Loucy (cell line): ENCODE measurements around the gene ADD1.

ENCODE experiments used
- H2AFZ ChIP-seq: fragments of 200-600 bp; sonication (generic); 2 replicates; pipeline ENCODE4 v1.6.0; 2016; ENCODE audit warnings: antibody characterized with exemption, mild to moderate bottlenecking, low read length, moderate library complexity
- H3F3A ChIP-seq: fragments of 200-600 bp; 2 replicates; pipeline ENCODE4 v1.6.0; 2016; ENCODE audit warnings: antibody characterized with exemption, low read depth, mild to moderate bottlenecking
- H3K27me3 ChIP-seq: fragments of 200-600 bp; sonication (generic); 2 replicates; pipeline ENCODE4 v1.6.1; 2014; ENCODE audit warnings: low read length, mild to moderate bottlenecking; ENCODE audit not compliant: insufficient read depth, poor library complexity, severe bottlenecking
- H3K36me3 ChIP-seq: fragments of 200-600 bp; sonication (generic); 2 replicates; pipeline ENCODE4 v1.6.1; 2016; ENCODE audit warnings: low read length; ENCODE audit not compliant: insufficient read depth
- H3K4me1 ChIP-seq: fragments of 200-600 bp; sonication (generic); 2 replicates; pipeline ENCODE4 v1.5.1; 2014; ENCODE audit warnings: low read length, mild to moderate bottlenecking; ENCODE audit not compliant: insufficient read depth, poor library complexity, severe bottlenecking
- H3K4me2 ChIP-seq: fragments of 200-600 bp; sonication (generic); 2 replicates; pipeline ENCODE4 v1.6.0; 2014; ENCODE audit warnings: antibody characterized with exemption, low read length, low read depth, mild to moderate bottlenecking; ENCODE audit not compliant: poor library complexity, severe bottlenecking
- H3K4me3 ChIP-seq: fragments of 200-600 bp; sonication (generic); 2 replicates; pipeline ENCODE4 v1.5.1; 2014; ENCODE audit warnings: low read length, mild to moderate bottlenecking, mixed read lengths; ENCODE audit not compliant: poor library complexity, severe bottlenecking
- H3K79me2 ChIP-seq: fragments of 200-600 bp; sonication (generic); 2 replicates; pipeline ENCODE4 v1.6.1; 2014; ENCODE audit warnings: low read length; ENCODE audit not compliant: insufficient read depth
- H3K9ac ChIP-seq: fragments of 200-600 bp; sonication (generic); 2 replicates; pipeline ENCODE4 v1.6.0; 2014; ENCODE audit warnings: mild to moderate bottlenecking, low read depth, low read length, moderate library complexity; ENCODE audit not compliant: poor library complexity, severe bottlenecking
- H3K9me2 ChIP-seq: fragments of 200-600 bp; sonication (generic); replicated peaks from 2 replicates; pipeline ENCODE4 v1.6.1; 2016; ENCODE audit warnings: low read depth, low read length, mixed read lengths
- H3K9me3 ChIP-seq: fragments of 200-600 bp; sonication (generic); 2 replicates; pipeline ENCODE4 v1.6.1; 2014; ENCODE audit warnings: mild to moderate bottlenecking, antibody characterized with exemption, low read length, low read depth; ENCODE audit not compliant: insufficient read depth
- H4K20me1 ChIP-seq: fragments of 200-600 bp; sonication (generic); 2 replicates; pipeline ENCODE4 v1.6.0; 2014; ENCODE audit warnings: antibody characterized with exemption, low read length, mild to moderate bottlenecking; ENCODE audit not compliant: insufficient read depth, poor library complexity, severe bottlenecking
- EZH2phosphoT487 ChIP-seq: fragments of 200-600 bp; IDR thresholded peaks from 2 replicates; pipeline ENCODE4 v1.6.1; 2018; ENCODE audit warnings: antibody characterized with exemption, mild to moderate bottlenecking, moderate library complexity, borderline replicate concordance
- TF ChIP-seq, protein P1 (sequence below): fragments of 200-600 bp; sonication (generic); conservative IDR thresholded peaks from 2 replicates; pipeline ENCODE4 v1.5.1; 2014; ENCODE audit warnings: mild to moderate bottlenecking, antibody characterized with exemption, low read length

Gene ADD1

DNA sequence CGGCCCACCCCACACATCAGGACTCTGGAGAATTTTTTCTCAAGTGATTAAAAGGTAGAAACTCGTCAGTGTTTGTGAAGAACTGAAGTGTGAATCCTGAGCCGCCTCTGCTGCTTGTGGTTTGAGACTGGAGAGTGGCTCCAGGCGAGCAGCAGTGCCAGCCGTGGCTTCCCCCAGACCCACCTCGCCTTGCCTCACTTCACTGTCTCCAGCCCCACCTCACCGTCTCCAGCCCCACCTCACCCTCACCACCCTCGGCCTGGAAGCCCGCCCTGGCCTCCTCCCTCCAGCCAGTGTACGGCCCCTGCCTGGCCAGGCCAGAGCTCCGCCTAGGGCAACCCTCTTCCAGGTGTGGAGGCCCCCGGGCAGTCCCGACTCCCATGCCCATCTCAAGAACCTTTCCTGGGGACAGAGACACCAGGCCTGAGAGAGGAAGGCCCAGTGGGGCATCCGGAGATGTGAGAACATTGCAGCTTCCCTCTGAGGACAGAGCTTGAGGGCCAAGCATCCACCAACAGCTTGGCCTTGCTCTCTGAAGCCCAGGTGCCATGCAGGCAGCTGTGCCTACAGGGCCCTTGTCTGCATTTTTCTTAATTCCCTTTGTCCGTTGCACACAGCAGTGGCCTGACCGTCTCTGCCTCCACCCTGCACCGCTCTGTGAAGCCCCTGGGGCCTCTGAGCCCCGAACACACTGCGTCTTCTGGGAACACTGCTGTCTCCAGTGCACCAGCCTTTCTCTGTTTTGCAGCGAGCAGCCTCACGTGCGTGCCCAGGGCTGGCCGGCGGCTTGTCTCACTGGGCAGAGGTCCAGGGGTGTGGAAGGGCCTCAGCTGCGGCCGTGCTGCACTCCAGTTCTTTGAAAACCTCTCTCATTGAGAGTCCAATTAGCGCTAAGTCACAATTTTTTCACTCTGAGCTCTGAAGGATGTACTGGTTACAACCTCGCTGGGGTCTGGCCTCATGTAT, 37.0 kb upstream of the ADD1 start:
- Histone ChIP-seq H3K9me2 (no peaks in the 10 kb centered on the region), H2AFZ (no peak overlapping the region), H3K4me2 (no peak overlapping the region), H3K36me3 (no peaks in the 10 kb centered on the region), H3F3A (no peaks in the 10 kb centered on the region), H3K4me1 (peaks cover 31% of the 10 kb centered on the region), H3K27me3 (no peaks in the 10 kb centered on the region), H3K9me3 (no peaks in the 10 kb centered on the region), H4K20me1 (no peaks in the 10 kb centered on the region), H3K9ac (no peak overlapping the region), H3K4me3 (no peak overlapping the region), H3K79me2 (no peaks in the 10 kb centered on the region)
- TF ChIP-seq EZH2phosphoT487 = no peak
- TF ChIP-seq, protein P1, sequence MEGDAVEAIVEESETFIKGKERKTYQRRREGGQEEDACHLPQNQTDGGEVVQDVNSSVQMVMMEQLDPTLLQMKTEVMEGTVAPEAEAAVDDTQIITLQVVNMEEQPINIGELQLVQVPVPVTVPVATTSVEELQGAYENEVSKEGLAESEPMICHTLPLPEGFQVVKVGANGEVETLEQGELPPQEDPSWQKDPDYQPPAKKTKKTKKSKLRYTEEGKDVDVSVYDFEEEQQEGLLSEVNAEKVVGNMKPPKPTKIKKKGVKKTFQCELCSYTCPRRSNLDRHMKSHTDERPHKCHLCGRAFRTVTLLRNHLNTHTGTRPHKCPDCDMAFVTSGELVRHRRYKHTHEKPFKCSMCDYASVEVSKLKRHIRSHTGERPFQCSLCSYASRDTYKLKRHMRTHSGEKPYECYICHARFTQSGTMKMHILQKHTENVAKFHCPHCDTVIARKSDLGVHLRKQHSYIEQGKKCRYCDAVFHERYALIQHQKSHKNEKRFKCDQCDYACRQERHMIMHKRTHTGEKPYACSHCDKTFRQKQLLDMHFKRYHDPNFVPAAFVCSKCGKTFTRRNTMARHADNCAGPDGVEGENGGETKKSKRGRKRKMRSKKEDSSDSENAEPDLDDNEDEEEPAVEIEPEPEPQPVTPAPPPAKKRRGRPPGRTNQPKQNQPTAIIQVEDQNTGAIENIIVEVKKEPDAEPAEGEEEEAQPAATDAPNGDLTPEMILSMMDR = no peak

DNA sequence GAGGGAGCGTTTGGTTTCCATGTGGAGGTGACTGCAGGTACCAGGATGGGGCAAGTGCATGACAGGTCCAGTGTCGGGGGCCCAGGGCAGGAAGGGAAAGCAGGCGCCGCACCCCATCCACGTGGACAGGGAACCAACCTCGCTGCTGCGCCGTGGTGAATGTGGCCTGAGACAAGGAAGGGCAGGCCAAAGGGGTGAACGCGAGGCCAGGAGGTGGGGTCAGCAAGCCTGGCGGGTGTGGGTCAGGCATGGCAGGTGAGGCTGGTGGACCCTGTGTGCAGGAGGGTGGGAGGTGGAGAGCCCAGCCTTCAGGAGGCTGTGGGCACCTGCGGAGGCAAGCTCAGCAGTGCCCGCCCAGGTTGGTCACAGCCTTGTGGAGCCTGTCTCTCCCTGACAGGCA, 36.1 kb upstream of the ADD1 start:
- Histone ChIP-seq H3K9me3 (no peaks in the 10 kb centered on the region), H3K4me3 (no peak overlapping the region), H3K9ac (no peak overlapping the region), H3K79me2 (peaks cover 5% of the 10 kb centered on the region; the same call in 1 of the 2 replicates), H3K4me2 (no peak overlapping the region), H3K9me2 (no peaks in the 10 kb centered on the region), H3K27me3 (no peaks in the 10 kb centered on the region), H3K36me3 (no peaks in the 10 kb centered on the region), H3K4me1 (peaks cover 31% of the 10 kb centered on the region), H4K20me1 (no peaks in the 10 kb centered on the region), H2AFZ (no peak overlapping the region), H3F3A (no peaks in the 10 kb centered on the region)
- TF ChIP-seq, protein P1 = no peak
- TF ChIP-seq EZH2phosphoT487 = no peak

DNA sequence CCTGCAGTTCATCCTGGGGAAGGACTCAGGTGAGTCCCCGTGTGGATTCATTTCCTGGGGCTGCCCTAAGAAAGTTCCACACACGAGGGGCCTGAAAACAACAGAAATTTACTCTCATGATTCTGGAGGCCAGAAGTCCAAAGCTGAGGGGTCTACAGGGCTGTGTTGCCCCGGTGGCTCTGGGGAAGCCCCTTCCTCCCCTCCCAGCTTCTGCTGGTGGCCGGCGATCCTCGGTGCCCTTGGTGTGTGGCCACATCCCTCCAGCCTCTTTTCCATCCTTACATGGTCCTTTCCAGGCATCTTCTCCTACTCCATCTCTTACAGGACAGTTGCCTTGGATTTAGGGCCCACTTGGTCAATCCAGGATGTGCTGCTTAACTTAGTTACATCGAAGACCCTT, 35.6 kb upstream of the ADD1 start:
- H3K9me2 ChIP-seq = no peaks in the 10 kb centered on the region
- no peak overlapping the region for H2AFZ ChIP-seq
- no peaks in the 10 kb centered on the region for H3K36me3 ChIP-seq
- H3K9ac ChIP-seq = no peak overlapping the region
- no peaks in the 10 kb centered on the region for H3K27me3 ChIP-seq
- H3K4me1 ChIP-seq = peaks cover 31% of the 10 kb centered on the region
- H3K4me3 ChIP-seq = no peak overlapping the region
- H3F3A ChIP-seq = no peaks in the 10 kb centered on the region
- no peaks in the 10 kb centered on the region for H3K9me3 ChIP-seq
- H3K79me2 ChIP-seq = peaks cover 9% of the 10 kb centered on the region
- no peak overlapping the region for H3K4me2 ChIP-seq
- TF ChIP-seq, protein P1 = no peak
- TF ChIP-seq EZH2phosphoT487 = no peak
- no peaks in the 10 kb centered on the region for H4K20me1 ChIP-seq
